EL (cell line): ENCODE measurements around the gene ACP2.
"Not testable (repeated sequence)": the region's sequence is repeated elsewhere in the genome, so short reads cannot be mapped to it uniquely, and the experiment has no call there.

Experiments used
- DNase-seq: peaks from one replicate; pipeline ENCODE4 v3.0.0-alpha.2; 2016

ACP2 gene

GRCh38 chr11:47241841-47242301 lies 6.7 kb downstream of the ACP2 start:
- peak; percentile 43 for DNase-seq

GRCh38 chr11:47239852-47240251 lies 8.8 kb downstream of the ACP2 start:
- DNase-seq: no peak

- DNase-seq: peak; percentile 65
These were observed 12.1 kb downstream of the ACP2 start for GRCh38 chr11:47236482-47236881.

DNA sequence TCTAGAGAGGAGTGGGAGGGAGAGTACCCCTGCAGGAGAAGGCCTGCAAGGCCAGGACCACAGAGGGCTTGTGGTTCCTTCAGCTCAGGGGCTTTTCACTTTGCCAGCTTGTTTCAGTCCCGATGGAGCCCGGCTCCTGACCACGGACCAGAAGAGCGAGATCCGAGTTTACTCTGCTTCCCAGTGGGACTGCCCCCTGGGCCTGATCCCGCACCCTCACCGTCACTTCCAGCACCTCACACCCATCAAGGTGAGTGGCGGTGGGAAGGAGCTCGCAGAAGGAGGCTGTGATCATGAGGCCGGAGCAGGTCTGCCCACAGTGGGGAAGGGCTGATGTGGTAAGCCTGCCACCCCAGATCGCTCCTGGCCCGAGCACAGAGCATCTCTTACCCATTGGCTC lies 13.5 kb downstream of the ACP2 start:
- DNase-seq: no peak

DNA sequence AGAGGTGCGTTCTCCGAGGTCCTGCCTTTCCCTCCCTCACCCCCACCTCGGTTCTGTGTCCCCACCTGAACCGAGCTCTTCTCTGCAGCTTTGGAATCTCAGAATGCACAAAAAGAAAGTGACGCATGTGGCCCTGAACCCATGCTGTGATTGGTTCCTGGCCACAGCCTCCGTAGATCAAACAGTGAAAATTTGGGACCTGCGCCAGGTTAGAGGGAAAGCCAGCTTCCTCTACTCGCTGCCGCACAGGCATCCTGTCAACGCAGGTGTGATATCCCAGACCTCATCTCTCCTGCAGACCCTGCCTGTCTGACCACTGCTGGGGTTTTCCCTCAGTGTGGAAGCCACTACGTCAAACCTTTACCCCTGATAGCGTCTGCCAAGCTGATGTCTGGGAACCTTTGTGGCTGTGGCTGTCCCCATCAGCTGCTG lies 13.9 kb downstream of the ACP2 start:
- DNase-seq: no peak

- peak; percentile 92 for DNase-seq
These were observed 14.5 kb downstream of the ACP2 start for GRCh38 chr11:47233989-47234668.

DNA sequence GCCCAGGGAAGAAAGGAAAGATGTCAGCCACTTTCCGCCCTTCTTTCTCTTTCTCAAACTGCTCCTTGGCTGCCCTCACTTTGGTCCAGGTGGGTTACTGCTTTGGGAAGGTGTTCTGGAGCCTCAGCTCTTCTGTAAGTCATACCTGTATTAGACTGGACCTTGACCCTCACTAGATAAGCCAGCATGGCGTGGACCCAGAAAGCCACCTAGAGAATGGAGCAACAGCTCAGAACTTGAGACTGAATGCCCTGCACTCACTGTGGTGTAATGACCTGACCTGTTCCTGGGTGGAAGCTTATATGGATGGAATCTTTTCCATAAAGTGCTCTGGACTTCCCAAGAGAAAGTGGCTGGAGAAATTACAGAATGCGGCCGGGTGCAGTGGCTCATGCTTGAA lies 15.6 kb downstream of the ACP2 start:
- DNase-seq: no peak

DNA sequence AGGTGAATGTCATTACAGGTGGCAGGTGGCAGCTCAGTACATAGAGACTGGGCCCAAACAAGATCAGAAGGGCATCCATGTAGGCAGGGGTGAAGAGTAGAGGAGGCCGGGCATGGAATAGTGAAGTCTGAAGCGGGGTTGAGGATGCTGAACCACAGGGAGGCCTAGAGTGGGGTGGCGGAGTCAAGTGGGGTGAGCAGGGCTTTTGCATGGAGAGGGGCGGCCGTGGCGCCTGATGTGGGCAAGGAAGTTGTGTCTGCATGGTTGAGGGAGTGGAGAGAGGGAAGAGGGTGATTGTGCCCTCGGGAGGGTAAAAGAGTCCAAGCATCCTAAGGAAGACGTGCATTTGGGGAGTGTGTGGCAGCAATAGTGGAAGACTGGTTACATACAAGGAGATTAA lies 19.5 kb downstream of the ACP2 start:
- DNase-seq: no peak

GRCh38 chr11:47225552-47226400 lies 22.8 kb downstream of the ACP2 start:
- no peak for DNase-seq

DNA sequence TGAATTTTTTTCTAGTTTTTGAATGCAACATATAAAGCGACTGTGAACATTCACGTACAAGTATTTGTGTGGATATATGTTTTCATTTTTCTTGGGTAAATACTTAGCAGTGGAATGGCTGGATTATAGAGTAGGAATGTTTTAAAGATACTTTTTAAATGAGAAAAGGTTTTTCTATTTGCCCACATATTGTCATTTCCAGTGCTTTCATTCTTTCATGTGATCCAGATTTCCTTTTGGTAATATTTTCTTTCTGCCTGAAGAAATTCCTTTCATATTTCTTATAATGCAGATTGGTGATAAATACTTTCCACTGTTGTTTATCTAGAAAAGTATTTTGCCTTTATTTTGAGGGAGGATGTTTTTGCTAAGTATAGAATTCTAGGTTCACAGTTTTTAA lies 25.9 kb downstream of the ACP2 start:
- no peak for DNase-seq

DNA sequence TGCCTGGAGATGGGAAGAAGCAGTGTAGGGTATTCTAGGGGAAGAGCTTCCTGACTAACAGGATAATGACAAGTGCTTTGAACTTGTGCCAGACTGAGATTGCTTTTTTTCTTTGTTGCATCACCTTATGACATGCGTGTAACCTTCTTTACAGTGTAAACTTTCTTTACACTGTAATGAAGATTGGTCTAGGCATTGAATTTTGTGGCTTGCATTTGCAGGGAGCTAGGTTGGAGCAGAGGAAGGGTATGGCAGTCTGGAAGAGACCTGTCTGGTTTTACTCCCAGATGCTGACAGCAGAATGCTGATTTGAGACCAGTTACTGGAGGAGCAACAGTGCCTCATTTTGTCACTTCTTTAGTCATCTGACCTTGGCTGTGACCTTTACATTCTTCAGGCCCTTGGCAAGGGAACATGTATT lies 28.2 kb downstream of the ACP2 start:
- DNase-seq: peak; percentile 90

- DNase-seq: peak; percentile 92
These were observed 32.4 kb downstream of the ACP2 start for GRCh38 chr11:47216121-47216798.

GRCh38 chr11:47215366-47215910 lies 33.2 kb downstream of the ACP2 start:
- DNase-seq: no peak

- peak; percentile 93 for DNase-seq
These were observed 34.6 kb downstream of the ACP2 start for GRCh38 chr11:47213950-47214565.

DNA sequence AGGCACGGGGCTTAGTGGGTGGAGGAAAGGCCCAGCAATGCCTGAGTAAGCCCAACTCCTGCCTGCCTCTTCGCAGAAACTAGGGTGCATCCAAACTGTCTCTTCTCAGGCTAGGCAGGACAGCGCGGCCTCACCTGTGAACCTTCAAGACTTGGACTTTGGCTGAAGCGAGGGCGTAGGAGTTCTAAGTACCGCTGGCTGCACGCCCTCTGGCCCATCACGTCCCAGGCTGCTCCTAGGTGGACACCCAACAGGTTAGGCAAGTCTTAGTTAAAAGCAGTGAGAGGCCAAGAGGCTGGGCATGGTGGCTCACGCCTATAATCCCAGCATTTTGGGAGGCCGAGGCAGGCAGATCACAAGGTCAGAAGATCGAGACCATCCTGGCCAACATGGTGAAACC lies 35.7 kb downstream of the ACP2 start:
- DNase-seq: no peak

DNA sequence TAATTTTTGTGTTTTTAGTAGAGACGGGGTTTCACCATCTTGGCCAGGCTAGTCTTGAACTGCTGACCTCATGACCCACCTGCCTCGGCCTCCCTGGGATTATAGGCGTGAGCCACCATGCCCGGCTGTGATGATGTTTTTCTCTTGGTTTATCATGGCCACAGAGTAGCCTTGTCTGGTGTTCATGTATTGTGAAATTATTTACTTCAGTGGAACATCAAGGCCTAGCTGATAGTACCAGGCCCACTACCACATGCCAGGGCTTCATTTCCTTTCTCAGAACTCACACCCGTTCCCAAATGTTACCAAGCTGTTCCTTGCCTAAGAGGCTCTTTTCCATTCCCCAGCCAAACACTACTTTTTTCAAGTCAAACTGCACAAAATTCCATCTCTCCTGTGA lies 40.0 kb downstream of the ACP2 start:
- DNase-seq: no peak

GRCh38 chr11:47208008-47208552 lies 40.5 kb downstream of the ACP2 start:
- not testable (repeated sequence) for DNase-seq

DNA sequence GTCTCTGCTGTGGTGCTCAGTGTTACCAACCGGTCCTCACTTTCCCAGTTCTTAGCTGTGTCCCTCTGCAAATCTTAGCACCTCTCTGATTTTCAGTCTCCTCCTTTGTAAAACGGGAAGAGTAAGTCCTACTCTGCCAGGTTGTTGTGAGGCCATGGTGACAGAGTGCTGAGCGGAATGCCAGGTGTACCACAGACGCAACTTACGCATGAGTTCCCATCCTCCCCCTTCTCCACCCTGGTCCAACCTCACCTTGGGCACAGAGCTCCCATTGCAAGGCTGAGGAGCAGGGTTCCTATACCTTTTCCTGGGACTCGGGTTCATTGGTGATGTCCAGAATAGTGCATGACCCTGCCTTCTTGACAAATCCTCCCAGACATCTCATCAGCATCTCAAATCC lies 41.2 kb downstream of the ACP2 start:
- DNase-seq: no peak

DNA sequence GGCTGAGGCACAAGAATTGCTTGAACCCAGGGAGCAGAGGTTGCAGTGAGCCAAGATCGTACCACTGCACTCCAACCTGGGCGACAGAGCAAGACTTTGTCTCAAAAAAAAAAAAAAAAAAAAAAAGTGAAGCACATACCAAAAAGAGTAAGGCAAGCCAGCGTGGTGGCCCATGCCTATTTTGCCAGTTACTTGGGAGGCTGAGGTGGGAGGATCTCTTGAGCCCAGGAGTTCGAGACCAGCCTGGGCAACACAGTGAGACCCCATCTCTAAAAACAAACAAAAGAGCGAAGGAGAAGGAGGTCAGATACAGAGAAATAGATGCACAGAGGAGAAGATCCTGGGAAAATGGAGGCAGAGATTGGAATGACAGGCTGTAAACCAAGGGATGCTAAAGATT lies 42.0 kb downstream of the ACP2 start:
- not testable (repeated sequence) for DNase-seq

DNA sequence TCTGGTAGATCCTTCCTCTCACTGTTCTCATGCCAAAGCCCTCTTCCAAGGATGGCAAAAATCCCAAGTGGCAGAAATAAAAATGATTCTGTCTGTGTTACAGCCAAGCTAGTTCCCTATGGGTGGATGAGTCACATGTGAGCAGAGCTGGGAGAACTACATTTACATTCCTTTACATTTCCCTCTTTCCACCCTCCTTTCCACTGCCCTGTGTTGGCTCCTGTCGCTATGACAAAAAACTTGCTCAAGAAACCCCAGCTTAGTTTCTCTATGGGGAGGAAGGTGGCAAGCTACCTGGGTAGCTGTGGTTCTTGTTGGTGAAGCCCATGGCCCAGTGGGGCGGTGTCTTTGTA lies 44.0 kb downstream of the ACP2 start:
- DNase-seq: peak; percentile 77

DNA sequence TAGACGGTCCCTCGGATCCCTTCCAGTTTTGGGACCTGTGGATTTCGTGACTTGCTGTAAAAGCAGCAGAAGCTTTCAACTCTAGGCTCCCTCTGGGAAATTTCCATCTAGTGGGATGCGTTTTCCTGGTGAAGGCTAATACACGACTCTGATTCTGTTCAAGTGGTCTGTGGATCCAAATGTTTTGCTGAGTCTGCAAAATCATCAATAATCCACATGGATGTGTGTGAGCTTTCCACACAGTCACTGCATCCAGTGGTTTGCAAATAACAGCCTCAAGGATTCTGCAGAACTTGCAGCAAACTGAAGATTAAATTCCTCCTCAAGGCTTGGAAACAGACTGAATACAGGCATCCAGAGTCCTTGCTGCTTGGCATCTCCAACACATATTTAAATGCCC lies 46.0 kb downstream of the ACP2 start:
- no peak for DNase-seq

DNA sequence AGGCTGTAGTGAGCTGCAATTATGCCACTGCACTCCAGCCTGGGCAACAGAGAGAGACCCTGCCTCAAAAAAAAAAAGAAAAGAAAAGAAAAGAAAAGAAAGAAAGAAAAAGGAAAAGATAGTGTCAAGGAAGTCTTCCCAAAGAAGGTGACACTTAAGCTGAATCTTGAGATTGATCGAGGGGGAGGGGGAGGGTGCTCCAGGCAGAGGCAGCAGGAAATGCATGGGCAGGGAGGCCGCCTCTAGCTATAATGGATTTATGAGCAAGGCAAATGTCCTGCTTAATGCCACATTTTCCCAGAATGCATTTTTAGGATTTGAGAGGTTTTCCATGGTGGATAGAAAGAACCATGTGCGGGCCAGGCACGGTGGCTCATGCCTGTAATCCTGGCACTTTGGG lies 47.6 kb downstream of the ACP2 start:
- no peak for DNase-seq

DNA sequence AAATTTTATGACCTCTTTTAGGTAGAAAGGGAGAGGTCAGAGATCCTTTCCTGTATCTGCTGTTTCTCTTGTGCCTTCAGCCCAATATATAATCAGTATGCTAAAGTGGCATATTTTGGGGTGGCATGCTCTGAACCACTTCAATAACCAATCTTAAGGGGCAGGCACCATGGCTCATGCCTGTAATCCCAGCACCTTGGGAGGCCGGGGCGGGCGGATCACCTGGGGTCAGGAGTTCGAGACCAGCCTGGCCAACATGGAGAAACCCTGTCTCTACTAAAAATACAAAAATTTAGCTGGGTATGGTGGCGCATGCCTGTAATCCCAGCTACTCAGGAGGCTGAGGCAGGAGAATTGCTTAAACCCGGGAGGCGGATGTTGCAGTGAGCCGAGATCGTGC lies 50.5 kb downstream of the ACP2 start:
- not testable (repeated sequence) for DNase-seq
